ENCODE data around the gene KIF22.

The KIF22 gene

DNA sequence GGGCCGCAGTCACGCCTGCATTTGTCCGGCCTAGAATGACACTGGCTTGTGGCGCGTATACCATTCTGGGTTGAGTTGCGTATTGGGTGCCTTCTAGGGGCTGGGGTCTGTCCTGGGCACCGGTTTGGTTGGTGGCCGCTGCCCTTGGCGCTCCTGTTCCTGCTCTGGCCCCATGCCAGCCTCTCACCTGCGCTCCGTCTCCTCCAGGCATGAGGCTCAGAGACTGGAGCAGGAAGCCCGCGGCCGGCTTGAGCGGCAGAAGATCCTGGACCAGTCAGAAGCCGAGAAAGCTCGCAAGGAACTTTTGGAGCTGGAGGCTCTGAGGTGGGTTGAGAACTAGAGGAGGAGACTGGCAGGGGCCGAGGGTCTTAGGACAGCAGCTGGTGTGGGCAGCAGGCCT lies 55.1 kb downstream of the KIF22 start:
- ChIA-PET POLR2A (interaction anchor here (0.6 kb wide), 1 partner anchor 1429 kb away, joined by 3 read pairs; no protein-coding TSS in a partner anchor), CTCF (interaction anchor here (0.6 to 1.9 kb wide), 4 partner anchors 16 to 146 kb away, joined by 3 to 5 read pairs (median 4); no protein-coding TSS in a partner anchor)
- H3K4me1 ChIP-seq (ENCODE audit: control extremely low read depth in 1 of 4, control insufficient read depth in 4 of 4, insufficient read depth in 4 of 4, low read length in 3 of 4) = no peaks in the 10 kb centered on the region
- H3K27ac ChIP-seq (ENCODE audit: insufficient read depth in 1 of 2, low read depth in 1 of 2, low read length in 2 of 2, poor library complexity in 1 of 2, severe bottlenecking in 2 of 2) = no peak overlapping the region
- H3K27me3 ChIP-seq (replicated peaks in 2 of 5; ENCODE audit: control insufficient read depth in 4 of 5, insufficient read depth in 5 of 5, low read length in 4 of 5) = no peaks in the 10 kb centered on the region
- WGBS (ENCODE audit: insufficient coverage) = 97% methylated on average over 16 of the region's 18 CpGs
- H3K36me3 ChIP-seq (ENCODE audit: control insufficient read depth in 4 of 4, insufficient read depth in 4 of 4, low read length in 3 of 4) = peaks cover 0 to 57% (median 17%) of the 10 kb centered on the region in 4 experiments
- no peaks in the 10 kb centered on the region for H3K9me3 ChIP-seq (ENCODE audit: control extremely low read depth in 1 of 5, control insufficient read depth in 4 of 5, insufficient read depth in 2 of 5, low read depth in 1 of 5, low read length in 4 of 5)
- H3K4me3 ChIP-seq (ENCODE audit: control insufficient read depth in 1 of 7, extremely low read depth in 1 of 7, insufficient read depth in 4 of 7, low read depth in 2 of 7, low read length in 6 of 7) = no peak overlapping the region
- no peak for DNase-seq

DNA sequence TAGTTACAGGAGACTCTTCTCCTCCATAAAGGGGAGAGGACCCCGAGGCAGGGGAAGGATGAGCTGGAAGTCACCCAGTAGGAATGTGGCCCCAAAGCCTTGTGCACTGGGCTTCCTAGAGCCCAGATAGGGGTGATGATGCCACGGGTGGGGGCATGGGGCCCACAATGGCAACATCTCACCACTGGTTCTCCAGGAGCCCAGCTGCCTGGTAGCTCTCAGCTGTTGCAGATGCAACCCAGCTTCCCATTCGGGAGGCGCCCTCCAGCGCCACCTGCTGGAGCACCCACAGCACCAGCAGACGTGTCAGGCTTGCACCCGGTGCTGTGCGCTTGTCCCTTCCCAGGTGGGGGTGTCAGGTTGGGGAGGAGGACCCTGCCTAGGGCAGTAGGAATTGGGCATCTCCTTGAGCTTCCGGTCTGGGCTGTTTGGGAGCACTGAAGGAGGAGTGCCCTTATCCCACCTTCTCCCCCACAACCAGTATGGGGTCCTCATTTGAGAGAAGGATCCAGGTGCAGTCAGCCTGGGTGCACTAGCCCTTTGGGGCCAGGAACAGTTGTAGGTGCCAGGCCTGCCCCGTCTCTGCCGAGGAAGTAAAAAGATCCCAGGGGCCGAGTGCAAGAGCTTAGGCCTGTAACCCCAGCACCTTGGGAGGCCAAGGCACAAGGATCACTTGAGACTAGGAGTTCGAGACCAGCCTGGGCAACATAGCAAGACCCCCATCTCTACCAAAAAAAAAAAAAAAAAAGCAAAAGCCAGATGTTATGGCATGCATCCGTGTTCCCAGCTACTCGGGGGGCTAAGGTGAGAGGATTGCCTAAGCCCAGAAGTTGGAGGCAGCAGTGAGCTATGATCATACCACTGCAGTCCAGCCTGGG lies 58.1 kb downstream of the KIF22 start:
- ChIA-PET POLR2A (no interaction called here), CTCF (interaction anchor here (0.5 to 2.3 kb wide), 38 partner anchors 8 to 255 kb away, joined by 3 to 24 read pairs (median 4); partner anchors contain the start of genes ASPHD1, CDIPT, KIF22 and MVP)
- DNase-seq = peak; percentile 61 to 78 (median 75)
- Histone ChIP-seq H3K36me3 (ENCODE audit: control insufficient read depth in 4 of 4, insufficient read depth in 4 of 4, low read length in 3 of 4) (peaks cover 0 to 37% (median 13%) of the 10 kb centered on the region in 4 experiments), H3K27me3 (replicated peaks in 2 of 5; ENCODE audit: control insufficient read depth in 4 of 5, insufficient read depth in 5 of 5, low read length in 4 of 5) (no peaks in the 10 kb centered on the region), H3K4me3 (ENCODE audit: control insufficient read depth in 1 of 7, extremely low read depth in 1 of 7, insufficient read depth in 4 of 7, low read depth in 2 of 7, low read length in 6 of 7) (no peak overlapping the region), H3K27ac (ENCODE audit: insufficient read depth in 1 of 2, low read depth in 1 of 2, low read length in 2 of 2, poor library complexity in 1 of 2, severe bottlenecking in 2 of 2) (no peak overlapping the region), H3K9me3 (ENCODE audit: control extremely low read depth in 1 of 5, control insufficient read depth in 4 of 5, insufficient read depth in 2 of 5, low read depth in 1 of 5, low read length in 4 of 5) (no peaks in the 10 kb centered on the region), H3K4me1 (ENCODE audit: control extremely low read depth in 1 of 4, control insufficient read depth in 4 of 4, insufficient read depth in 4 of 4, low read length in 3 of 4) (no peaks in the 10 kb centered on the region)
- 75% methylated on average over 5 of the region's 15 CpGs for WGBS (ENCODE audit: insufficient coverage)

DNA sequence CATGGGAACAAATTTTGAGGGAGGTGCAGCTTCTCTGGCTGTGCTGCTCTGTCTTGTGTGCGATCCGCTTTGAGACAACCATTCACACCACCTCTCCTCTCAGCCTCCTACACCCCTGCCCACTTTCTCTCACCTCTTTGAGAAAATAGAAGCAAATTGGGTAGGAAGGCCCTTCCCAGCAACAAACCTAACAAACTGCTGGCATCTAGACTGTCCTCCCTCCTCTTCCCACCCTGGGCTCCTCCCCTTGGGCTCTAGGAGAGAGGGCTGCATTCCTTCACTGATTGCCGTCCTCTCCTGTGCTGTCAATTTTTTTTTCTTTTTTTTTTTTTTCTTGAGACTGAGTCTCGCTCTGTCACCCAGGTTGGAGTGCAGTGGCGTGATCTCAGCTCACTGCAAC lies 59.0 kb downstream of the KIF22 start:
- POLR2A ChIA-PET = no interaction called here
- Histone ChIP-seq H3K4me3 (ENCODE audit: control insufficient read depth in 1 of 7, extremely low read depth in 1 of 7, insufficient read depth in 4 of 7, low read depth in 2 of 7, low read length in 6 of 7) (no peak overlapping the region), H3K27me3 (replicated peaks in 2 of 5; ENCODE audit: control insufficient read depth in 4 of 5, insufficient read depth in 5 of 5, low read length in 4 of 5) (no peaks in the 10 kb centered on the region), H3K36me3 (ENCODE audit: control insufficient read depth in 4 of 4, insufficient read depth in 4 of 4, low read length in 3 of 4) (peaks cover 0 to 29% (median 10%) of the 10 kb centered on the region in 4 experiments), H3K9me3 (ENCODE audit: control extremely low read depth in 1 of 5, control insufficient read depth in 4 of 5, insufficient read depth in 2 of 5, low read depth in 1 of 5, low read length in 4 of 5) (no peaks in the 10 kb centered on the region), H3K4me1 (ENCODE audit: control extremely low read depth in 1 of 4, control insufficient read depth in 4 of 4, insufficient read depth in 4 of 4, low read length in 3 of 4) (no peaks in the 10 kb centered on the region), H3K27ac (ENCODE audit: insufficient read depth in 1 of 2, low read depth in 1 of 2, low read length in 2 of 2, poor library complexity in 1 of 2, severe bottlenecking in 2 of 2) (no peak overlapping the region)
- CTCF ChIA-PET = interaction anchor here (0.6 to 2.3 kb wide), 17 partner anchors 9 to 169 kb away, joined by 3 to 24 read pairs (median 6); partner anchors contain the start of genes ASPHD1, KIF22 and MVP
- DNase-seq = no peak
- 97% methylated on average over 4 of the region's 5 CpGs for WGBS (ENCODE audit: insufficient coverage)

DNA sequence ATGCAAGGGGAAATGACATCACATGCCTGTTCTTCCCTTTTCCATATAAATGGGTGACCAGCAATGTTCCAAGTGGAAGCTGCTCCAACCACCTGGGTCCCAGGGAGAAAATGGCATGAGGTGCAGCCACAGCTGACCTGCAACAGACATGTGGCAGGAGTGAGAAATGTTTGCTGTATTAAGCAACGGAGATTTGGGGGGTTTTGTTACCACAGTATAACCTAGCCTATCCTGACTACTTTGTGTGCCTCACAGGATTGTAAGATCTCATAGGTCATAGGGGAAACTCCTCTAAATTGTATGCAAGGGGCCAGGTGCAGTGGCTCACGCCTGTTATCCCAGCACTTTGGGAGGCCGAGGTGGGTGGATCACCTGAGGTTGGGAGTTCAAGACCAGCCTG lies 60.4 kb downstream of the KIF22 start:
- no peak for DNase-seq
- WGBS (ENCODE audit: insufficient coverage) = no CpG with 5 or more reads among the region's 3 CpGs
- Histone ChIP-seq H3K27ac (ENCODE audit: insufficient read depth in 1 of 2, low read depth in 1 of 2, low read length in 2 of 2, poor library complexity in 1 of 2, severe bottlenecking in 2 of 2) (no peak overlapping the region), H3K27me3 (replicated peaks in 2 of 5; ENCODE audit: control insufficient read depth in 4 of 5, insufficient read depth in 5 of 5, low read length in 4 of 5) (no peaks in the 10 kb centered on the region), H3K9me3 (ENCODE audit: control extremely low read depth in 1 of 5, control insufficient read depth in 4 of 5, insufficient read depth in 2 of 5, low read depth in 1 of 5, low read length in 4 of 5) (no peaks in the 10 kb centered on the region), H3K36me3 (ENCODE audit: control insufficient read depth in 4 of 4, insufficient read depth in 4 of 4, low read length in 3 of 4) (peaks cover 0 to 15% (median 6%) of the 10 kb centered on the region in 4 experiments), H3K4me1 (ENCODE audit: control extremely low read depth in 1 of 4, control insufficient read depth in 4 of 4, insufficient read depth in 4 of 4, low read length in 3 of 4) (no peaks in the 10 kb centered on the region), H3K4me3 (ENCODE audit: control insufficient read depth in 1 of 7, extremely low read depth in 1 of 7, insufficient read depth in 4 of 7, low read depth in 2 of 7, low read length in 6 of 7) (no peak overlapping the region)
- ChIA-PET CTCF (no interaction called here), POLR2A (interaction anchor here (0.6 kb wide), 1 partner anchor 11 kb away, joined by 5 read pairs; no protein-coding TSS in a partner anchor)

DNA sequence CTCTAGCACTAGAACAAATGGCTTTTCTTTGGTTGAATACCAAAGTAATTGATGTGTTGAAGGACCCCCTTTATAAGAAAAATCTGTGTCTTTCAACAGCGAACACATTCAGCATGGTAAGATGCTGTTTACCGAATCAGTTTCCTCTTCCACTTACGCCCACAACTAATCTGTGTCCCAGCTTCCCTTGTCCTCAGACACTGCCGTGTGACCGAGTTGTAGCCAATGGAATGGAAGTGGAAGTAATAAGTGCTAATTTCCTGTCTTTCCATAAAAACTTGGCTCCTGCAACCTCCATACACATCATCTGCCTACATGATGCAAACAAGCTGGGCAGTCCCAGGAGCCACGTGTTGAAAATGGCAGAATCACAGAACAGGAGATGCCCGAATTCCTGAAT lies 62.1 kb downstream of the KIF22 start:
- H3K36me3 ChIP-seq (ENCODE audit: control insufficient read depth in 4 of 4, insufficient read depth in 4 of 4, low read length in 3 of 4) = peaks cover 0 to 1% (median under 1%) of the 10 kb centered on the region in 4 experiments
- no peak overlapping the region for H3K4me3 ChIP-seq (ENCODE audit: control insufficient read depth in 1 of 7, extremely low read depth in 1 of 7, insufficient read depth in 4 of 7, low read depth in 2 of 7, low read length in 6 of 7)
- ChIA-PET CTCF (interaction anchor here (0.6 kb wide), 1 partner anchor 23 kb away, joined by 6 read pairs; no protein-coding TSS in a partner anchor), POLR2A (no interaction called here)
- no peaks in the 10 kb centered on the region for H3K9me3 ChIP-seq (ENCODE audit: control extremely low read depth in 1 of 5, control insufficient read depth in 4 of 5, insufficient read depth in 2 of 5, low read depth in 1 of 5, low read length in 4 of 5)
- 100% methylated on average over 2 of the region's 7 CpGs for WGBS (ENCODE audit: insufficient coverage)
- no peak overlapping the region for H3K27ac ChIP-seq (ENCODE audit: insufficient read depth in 1 of 2, low read depth in 1 of 2, low read length in 2 of 2, poor library complexity in 1 of 2, severe bottlenecking in 2 of 2)
- no peaks in the 10 kb centered on the region for H3K27me3 ChIP-seq (replicated peaks in 2 of 5; ENCODE audit: control insufficient read depth in 4 of 5, insufficient read depth in 5 of 5, low read length in 4 of 5)
- no peak for DNase-seq
- no peaks in the 10 kb centered on the region for H3K4me1 ChIP-seq (ENCODE audit: control extremely low read depth in 1 of 4, control insufficient read depth in 4 of 4, insufficient read depth in 4 of 4, low read length in 3 of 4)

DNA sequence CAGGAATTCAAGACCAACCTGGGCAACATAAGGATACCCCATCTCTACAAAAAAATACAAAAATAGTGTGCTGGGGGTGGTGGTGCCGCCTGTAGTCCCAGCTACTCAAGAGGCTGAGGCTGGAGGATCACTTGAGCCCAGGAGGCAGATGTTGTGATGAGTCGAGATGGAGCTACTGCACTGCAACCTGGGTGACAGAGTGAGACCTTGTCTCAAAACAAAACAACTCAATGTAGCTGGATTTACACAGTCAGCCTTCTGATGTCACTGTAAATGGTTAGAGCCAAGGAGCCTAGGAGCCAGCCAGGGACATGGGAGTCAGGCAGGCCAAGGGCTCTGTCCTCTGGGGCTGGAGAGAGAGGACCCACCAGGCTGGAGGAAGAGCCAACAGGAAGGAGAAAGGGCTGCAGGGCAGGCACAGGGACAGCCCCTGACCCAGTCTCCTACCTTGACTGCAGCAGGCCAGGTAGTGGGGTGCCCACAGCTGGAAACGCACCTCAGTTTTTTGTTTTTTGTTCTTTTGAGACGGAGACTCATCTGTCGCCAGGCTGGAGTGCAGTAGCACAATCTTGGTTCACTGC lies 64.1 kb downstream of the KIF22 start:
- DNase-seq = no peak
- H3K36me3 ChIP-seq (ENCODE audit: control insufficient read depth in 4 of 4, insufficient read depth in 4 of 4, low read length in 3 of 4) = peaks cover 3 to 15% (median 9%) of the 10 kb centered on the region in 4 experiments
- CTCF ChIA-PET = interaction anchor here (1.2 kb wide), 1 partner anchor 35 kb away, joined by 3 read pairs; the partner anchor contains the start of gene MVP
- no peaks in the 10 kb centered on the region for H3K27me3 ChIP-seq (replicated peaks in 2 of 5; ENCODE audit: control insufficient read depth in 4 of 5, insufficient read depth in 5 of 5, low read length in 4 of 5)
- H3K4me1 ChIP-seq (ENCODE audit: control extremely low read depth in 1 of 4, control insufficient read depth in 4 of 4, insufficient read depth in 4 of 4, low read length in 3 of 4) = no peaks in the 10 kb centered on the region
- H3K4me3 ChIP-seq (ENCODE audit: control insufficient read depth in 1 of 7, extremely low read depth in 1 of 7, insufficient read depth in 4 of 7, low read depth in 2 of 7, low read length in 6 of 7) = no peak overlapping the region
- POLR2A ChIA-PET = no interaction called here
- WGBS (ENCODE audit: insufficient coverage) = 100% methylated on average over 4 of the region's 5 CpGs
- no peaks in the 10 kb centered on the region for H3K9me3 ChIP-seq (ENCODE audit: control extremely low read depth in 1 of 5, control insufficient read depth in 4 of 5, insufficient read depth in 2 of 5, low read depth in 1 of 5, low read length in 4 of 5)
- H3K27ac ChIP-seq (ENCODE audit: insufficient read depth in 1 of 2, low read depth in 1 of 2, low read length in 2 of 2, poor library complexity in 1 of 2, severe bottlenecking in 2 of 2) = no peak overlapping the region

All from common myeloid progenitor, CD34-positive (primary cell).